ENCODE results near the gene ARRDC5. TPM values are rescaled to one million over a fixed set of nuclear protein-coding genes. Genes with fewer than 3 reads are reported as not detected.

ARRDC5 gene
- total and polyA plus RNA-seq, 2 donors (not counting 1 experiment from before 2014, with no cell fraction given), result not detected

DNA sequence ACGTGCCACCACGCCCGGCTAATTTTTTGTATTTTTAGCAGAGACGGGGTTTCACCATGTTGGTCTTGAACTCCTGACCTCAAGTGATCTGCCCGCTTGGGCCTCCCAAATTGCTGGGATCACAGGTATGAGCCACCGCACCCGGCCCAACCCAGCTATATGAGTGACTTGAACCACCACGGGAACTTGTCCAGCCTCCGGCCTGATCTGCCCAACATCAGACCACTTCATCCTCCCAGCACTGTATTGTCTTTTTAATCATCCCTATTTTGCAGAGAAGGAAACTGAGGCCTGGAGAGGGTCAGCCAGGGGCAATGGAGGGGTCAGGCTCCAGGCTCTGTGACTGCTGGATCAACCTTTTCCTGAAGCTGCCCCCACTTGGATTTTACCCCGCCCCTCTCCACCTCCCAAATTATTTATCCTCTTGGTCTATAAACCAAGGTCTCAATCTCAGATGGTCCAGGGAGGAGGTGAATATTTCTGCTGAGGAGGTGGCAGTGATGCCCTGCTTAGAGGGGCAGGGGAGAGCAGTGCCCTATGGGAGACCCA, 34.3 kb downstream of the ARRDC5 start:
- Histone ChIP-seq H3K36me3 (ENCODE audit: control insufficient read depth, insufficient read depth, low read length) (no peaks in the 10 kb centered on the region), H3K9me3 (ENCODE audit: control insufficient read depth, insufficient read depth, low read depth, low read length) (no peaks in the 10 kb centered on the region), H3K4me2 (ENCODE audit: extremely low read depth, insufficient read depth, low read length) (no peak overlapping the region), H3K4me3 (replicated peaks in 1 of 4; ENCODE audit: control extremely low read depth in 1 of 4, insufficient read depth in 1 of 4, low read depth in 3 of 4, low read length in 4 of 4) (no peak overlapping the region), H3K4me1 (ENCODE audit: control insufficient read depth, extremely low read depth, insufficient read depth, low read length) (peaks cover 5% of the 10 kb centered on the region), H4K20me1 (ENCODE audit: control insufficient read depth, extremely low read depth, insufficient read depth, low read length) (no peaks in the 10 kb centered on the region), H3K27ac (ENCODE audit: insufficient read depth, low read length) (peak overlapping the region; percentile 91), H3K9ac (ENCODE audit: insufficient read depth, low read length) (no peak overlapping the region), H3K27me3 (ENCODE audit: control insufficient read depth, insufficient read depth, low read length) (no peaks in the 10 kb centered on the region), H3K79me2 (ENCODE audit: control insufficient read depth, insufficient read depth, low read length) (peaks cover 35% of the 10 kb centered on the region), H2AFZ (ENCODE audit: low read length) (no peak overlapping the region)
- no peak for TF ChIP-seq EZH2 (IDR thresholded peaks at IDR 0.05; ENCODE audit: low read length, missing control alignments)
- TF ChIP-seq, protein P1, sequence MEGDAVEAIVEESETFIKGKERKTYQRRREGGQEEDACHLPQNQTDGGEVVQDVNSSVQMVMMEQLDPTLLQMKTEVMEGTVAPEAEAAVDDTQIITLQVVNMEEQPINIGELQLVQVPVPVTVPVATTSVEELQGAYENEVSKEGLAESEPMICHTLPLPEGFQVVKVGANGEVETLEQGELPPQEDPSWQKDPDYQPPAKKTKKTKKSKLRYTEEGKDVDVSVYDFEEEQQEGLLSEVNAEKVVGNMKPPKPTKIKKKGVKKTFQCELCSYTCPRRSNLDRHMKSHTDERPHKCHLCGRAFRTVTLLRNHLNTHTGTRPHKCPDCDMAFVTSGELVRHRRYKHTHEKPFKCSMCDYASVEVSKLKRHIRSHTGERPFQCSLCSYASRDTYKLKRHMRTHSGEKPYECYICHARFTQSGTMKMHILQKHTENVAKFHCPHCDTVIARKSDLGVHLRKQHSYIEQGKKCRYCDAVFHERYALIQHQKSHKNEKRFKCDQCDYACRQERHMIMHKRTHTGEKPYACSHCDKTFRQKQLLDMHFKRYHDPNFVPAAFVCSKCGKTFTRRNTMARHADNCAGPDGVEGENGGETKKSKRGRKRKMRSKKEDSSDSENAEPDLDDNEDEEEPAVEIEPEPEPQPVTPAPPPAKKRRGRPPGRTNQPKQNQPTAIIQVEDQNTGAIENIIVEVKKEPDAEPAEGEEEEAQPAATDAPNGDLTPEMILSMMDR (conservative IDR thresholded peaks at IDR 0.05 in 1 of 2, IDR thresholded peaks at IDR 0.05 in 1 of 2; ENCODE audit: low read depth in 1 of 2, low read length in 2 of 2), result no peak
- DNase-seq (ENCODE audit: low read depth in 2 of 2), result no peak

DNA sequence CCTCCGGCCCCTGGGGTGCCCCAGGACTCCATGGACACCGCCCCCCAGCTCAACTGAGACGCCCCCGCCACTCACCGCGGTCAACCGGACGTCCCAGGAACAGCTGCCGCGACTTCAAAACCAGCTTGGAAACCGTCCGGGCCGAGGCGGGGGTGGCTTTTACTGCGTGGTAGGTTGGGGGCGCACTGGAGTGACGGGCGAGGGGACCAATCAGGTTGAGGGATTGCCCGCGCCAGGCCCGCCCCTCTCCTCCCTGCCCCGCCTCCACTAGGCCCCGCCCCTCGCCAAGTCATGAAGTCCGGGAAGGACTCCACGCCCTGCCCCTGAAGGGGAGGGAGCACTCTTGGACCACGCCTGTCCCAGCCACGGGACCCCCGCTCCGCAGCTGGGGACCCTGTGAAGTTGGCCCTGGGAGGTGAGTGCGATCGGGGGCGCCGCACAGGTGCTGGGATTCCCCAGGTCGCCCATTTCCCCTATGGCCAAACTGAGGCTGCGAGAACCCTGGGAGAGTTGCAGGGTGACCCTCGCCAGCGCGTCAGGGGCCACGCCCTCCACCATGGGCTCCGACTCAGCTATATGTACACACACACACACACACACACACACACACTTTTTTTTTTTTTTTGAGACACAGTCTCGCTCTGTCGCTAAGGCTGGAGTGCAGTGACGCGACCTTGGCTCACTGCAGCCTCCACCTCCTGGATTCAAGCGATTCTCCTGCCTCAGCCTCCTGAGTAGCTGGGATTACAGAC, 35.0 kb downstream of the ARRDC5 start, which contains the start of gene PLIN3:
Gene PLIN3, minus strand, starts transcription at position 134 of the 752 bp plus-strand sequence. CDS start 6,273 bp downstream, outside the sequence.
- Histone ChIP-seq H3K4me3 (replicated peaks in 1 of 4; ENCODE audit: control extremely low read depth in 1 of 4, insufficient read depth in 1 of 4, low read depth in 3 of 4, low read length in 4 of 4) (peak within 1 kb of the TSS; percentile 71 to 96 (median 86)), H3K79me2 (ENCODE audit: control insufficient read depth, insufficient read depth, low read length) (peaks cover 37% of the 10 kb centered on the region), H3K4me2 (ENCODE audit: extremely low read depth, insufficient read depth, low read length) (peak within 1 kb of the TSS; percentile 76), H3K4me1 (ENCODE audit: control insufficient read depth, extremely low read depth, insufficient read depth, low read length) (peaks cover 5% of the 10 kb centered on the region), H3K9me3 (ENCODE audit: control insufficient read depth, insufficient read depth, low read depth, low read length) (no peaks in the 10 kb centered on the region), H3K27ac (ENCODE audit: insufficient read depth, low read length) (peak within 1 kb of the TSS; percentile 91), H3K9ac (ENCODE audit: insufficient read depth, low read length) (peak within 1 kb of the TSS; percentile 82), H2AFZ (ENCODE audit: low read length) (peak within 1 kb of the TSS; percentile 77), H4K20me1 (ENCODE audit: control insufficient read depth, extremely low read depth, insufficient read depth, low read length) (no peaks in the 10 kb centered on the region), H3K27me3 (ENCODE audit: control insufficient read depth, insufficient read depth, low read length) (no peaks in the 10 kb centered on the region), H3K36me3 (ENCODE audit: control insufficient read depth, insufficient read depth, low read length) (no peaks in the 10 kb centered on the region)
- peak; percentile 95 to 96 for DNase-seq (ENCODE audit: low read depth in 2 of 2)
- TF ChIP-seq, protein P1 (conservative IDR thresholded peaks at IDR 0.05 in 1 of 2, IDR thresholded peaks at IDR 0.05 in 1 of 2; ENCODE audit: low read depth in 1 of 2, low read length in 2 of 2), result no peak
- TF ChIP-seq EZH2 (IDR thresholded peaks at IDR 0.05; ENCODE audit: low read length, missing control alignments), result no peak

DNA sequence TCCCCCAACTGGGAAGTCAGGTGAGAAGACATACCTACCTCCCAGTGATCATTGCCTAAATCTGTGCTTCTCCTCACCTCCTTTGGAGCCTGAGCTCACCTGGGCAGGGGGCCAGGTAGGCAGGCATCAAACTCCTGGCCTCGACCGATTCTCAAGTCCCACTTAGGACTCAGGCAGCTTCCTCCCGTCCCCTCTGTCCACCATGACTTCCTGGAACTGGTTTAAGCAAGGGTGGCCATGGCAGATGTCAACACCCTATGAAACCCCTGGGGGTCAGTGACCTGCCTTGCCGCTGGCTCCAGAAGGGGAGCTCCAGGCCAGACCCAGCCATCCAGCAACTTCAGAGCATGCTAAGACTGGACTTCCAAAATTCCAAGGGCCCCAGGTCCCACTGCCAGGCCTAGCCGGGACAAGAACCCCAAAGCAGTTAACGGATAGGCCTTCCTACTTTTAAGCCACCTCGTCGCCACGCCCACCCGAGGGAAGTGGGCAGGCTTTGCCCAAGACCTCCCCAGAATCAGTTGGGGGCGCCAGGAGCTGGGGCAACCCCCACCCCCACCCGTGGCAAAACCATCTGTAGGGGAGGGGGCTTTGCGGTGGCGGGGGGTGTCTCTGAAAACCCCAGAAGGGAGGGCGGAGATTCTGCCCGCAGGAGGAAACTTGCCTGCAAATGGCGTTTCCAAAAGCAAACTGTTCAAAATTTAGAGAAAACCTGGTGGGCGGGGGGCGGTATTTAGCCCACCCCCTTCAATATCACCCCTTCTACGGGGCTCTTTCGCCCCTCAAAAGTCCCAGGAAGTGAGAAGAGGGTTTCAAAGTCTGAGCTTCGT, 35.9 kb downstream of the ARRDC5 start:
- H3K9ac ChIP-seq (ENCODE audit: insufficient read depth, low read length), result peak overlapping the region; percentile 64
- H3K4me2 ChIP-seq (ENCODE audit: extremely low read depth, insufficient read depth, low read length), result peak overlapping the region; percentile 76
- H4K20me1 ChIP-seq (ENCODE audit: control insufficient read depth, extremely low read depth, insufficient read depth, low read length), result no peaks in the 10 kb centered on the region
- H3K27ac ChIP-seq (ENCODE audit: insufficient read depth, low read length), result peak overlapping the region; percentile 76
- no peak for TF ChIP-seq EZH2 (IDR thresholded peaks at IDR 0.05; ENCODE audit: low read length, missing control alignments)
- TF ChIP-seq, protein P1 (conservative IDR thresholded peaks at IDR 0.05 in 1 of 2, IDR thresholded peaks at IDR 0.05 in 1 of 2; ENCODE audit: low read depth in 1 of 2, low read length in 2 of 2), result no peak
- peak; percentile 44 to 48 for DNase-seq (ENCODE audit: low read depth in 2 of 2)
- peaks cover 44% of the 10 kb centered on the region for H3K79me2 ChIP-seq (ENCODE audit: control insufficient read depth, insufficient read depth, low read length)
- no peak overlapping the region for H2AFZ ChIP-seq (ENCODE audit: low read length)
- H3K27me3 ChIP-seq (ENCODE audit: control insufficient read depth, insufficient read depth, low read length), result no peaks in the 10 kb centered on the region
- H3K36me3 ChIP-seq (ENCODE audit: control insufficient read depth, insufficient read depth, low read length), result peaks cover 3% of the 10 kb centered on the region
- H3K4me1 ChIP-seq (ENCODE audit: control insufficient read depth, extremely low read depth, insufficient read depth, low read length), result peaks cover 3% of the 10 kb centered on the region
- peak overlapping the region; percentile 71 to 96 (median 86) for H3K4me3 ChIP-seq (replicated peaks in 1 of 4; ENCODE audit: control extremely low read depth in 1 of 4, insufficient read depth in 1 of 4, low read depth in 3 of 4, low read length in 4 of 4)
- H3K9me3 ChIP-seq (ENCODE audit: control insufficient read depth, insufficient read depth, low read depth, low read length), result no peaks in the 10 kb centered on the region
